Mesenchymal stem cell (in vitro differentiated cells and primary cell): ENCODE data around the gene RIC8A.

Experiments
- DNase-seq: peaks from one replicate; pipeline ENCODE4 v3.0.0-alpha.2; 2013
- H2AFZ ChIP-seq: one replicate; pipeline ENCODE4 v1.6.1; 2013; ENCODE audit warnings: low read depth, mild to moderate bottlenecking, control low read depth, inconsistent platforms, low read length, moderate library complexity
- H2AK5ac ChIP-seq: 2 replicates; pipeline ENCODE4 v1.6.1; 2013; ENCODE audit warnings: low read length, moderate library complexity, mild to moderate bottlenecking, inconsistent platforms; ENCODE audit not compliant: severe bottlenecking
- H2BK120ac ChIP-seq: one replicate; pipeline ENCODE4 v1.6.1; 2013; ENCODE audit warnings: low read depth, mild to moderate bottlenecking, inconsistent platforms, low read length, moderate library complexity
- H2BK12ac ChIP-seq, 2 experiments: one replicate each; pipeline ENCODE4 v1.6.1; 2013; ENCODE audit warnings: inconsistent platforms in 2 of 2, low read length in 2 of 2, mild to moderate bottlenecking in 2 of 2, moderate library complexity in 2 of 2, control low read depth in 1 of 2
- H2BK15ac ChIP-seq: one replicate; pipeline ENCODE4 v1.6.1; 2013; ENCODE audit warnings: mild to moderate bottlenecking, low read depth, inconsistent platforms; ENCODE audit not compliant: poor library complexity, severe bottlenecking
- H2BK5ac ChIP-seq: 2 replicates; pipeline ENCODE4 v1.6.1; 2013; ENCODE audit warnings: low read depth, mild to moderate bottlenecking, low read length, control low read depth, inconsistent platforms; ENCODE audit not compliant: poor library complexity, severe bottlenecking
- H3K14ac ChIP-seq, 2 experiments: one replicate each; pipeline ENCODE4 v1.6.1; 2013; ENCODE audit warnings: inconsistent platforms in 2 of 2, low read length in 2 of 2, control low read depth in 1 of 2, mild to moderate bottlenecking in 1 of 2, moderate library complexity in 1 of 2
- H3K18ac ChIP-seq, 2 experiments: one replicate each; pipeline ENCODE4 v1.6.1; 2013; ENCODE audit warnings: inconsistent platforms in 2 of 2, low read length in 2 of 2, control low read depth in 1 of 2, low read depth in 1 of 2, mild to moderate bottlenecking in 1 of 2
- H3K23ac ChIP-seq, 2 experiments: one replicate each; pipeline ENCODE4 v1.6.1; 2013; ENCODE audit warnings: inconsistent platforms in 2 of 2, low read length in 2 of 2, mild to moderate bottlenecking in 2 of 2, moderate library complexity in 2 of 2, control low read depth in 1 of 2
- H3K27ac ChIP-seq: 2 replicates; pipeline ENCODE4 v1.5.1; 2013; ENCODE audit warnings: mild to moderate bottlenecking, moderate library complexity, low read length, control low read depth, inconsistent platforms; ENCODE audit not compliant: poor library complexity, severe bottlenecking
- H3K27me3 ChIP-seq, 2 experiments: 2 replicates each; pipeline versions ENCODE4 v1.6.1 to v1.7.0; 2013; ENCODE audit warnings: low read length in 2 of 2, mild to moderate bottlenecking in 2 of 2, moderate library complexity in 2 of 2, control low read depth in 1 of 2, inconsistent platforms in 1 of 2; ENCODE audit not compliant: control insufficient read depth in 1 of 2, insufficient read depth in 1 of 2
- H3K36me3 ChIP-seq, 2 experiments: 2 replicates each; pipeline versions ENCODE4 v1.6.1 to v1.7.0; 2013; ENCODE audit warnings: low read length in 2 of 2, control low read depth in 1 of 2, inconsistent platforms in 1 of 2, low read depth in 1 of 2, mild to moderate bottlenecking in 1 of 2; ENCODE audit not compliant: insufficient read depth in 2 of 2, control insufficient read depth in 1 of 2
- H3K4ac ChIP-seq, 2 experiments: one replicate each; pipeline ENCODE4 v1.6.1; 2013; ENCODE audit warnings: inconsistent platforms in 2 of 2, low read length in 2 of 2, mild to moderate bottlenecking in 2 of 2, moderate library complexity in 2 of 2, control low read depth in 1 of 2, low read depth in 1 of 2
- H3K4me1 ChIP-seq: 2 replicates; pipeline ENCODE4 v1.6.1; 2013; ENCODE audit warnings: low read depth, low read length, control low read depth; ENCODE audit not compliant: control insufficient read depth, insufficient read depth
- H3K4me2 ChIP-seq: 2 replicates; pipeline ENCODE4 v1.6.1; 2013; ENCODE audit warnings: low read length, mild to moderate bottlenecking, inconsistent platforms; ENCODE audit not compliant: poor library complexity, severe bottlenecking
- H3K4me3 ChIP-seq, 2 experiments: 2 replicates each; pipeline versions ENCODE4 v1.5.1 to v1.7.0; 2013; ENCODE audit warnings: low read length in 2 of 2, mild to moderate bottlenecking in 2 of 2, control low read depth in 1 of 2, low read depth in 1 of 2; ENCODE audit not compliant: insufficient read depth in 1 of 2
- H3K79me1 ChIP-seq: replicated peaks from 2 replicates; pipeline ENCODE4 v1.6.1; 2013; ENCODE audit warnings: mild to moderate bottlenecking, control low read depth, low read length, inconsistent platforms; ENCODE audit not compliant: poor library complexity, severe bottlenecking
- H3K9ac ChIP-seq: 2 replicates; pipeline ENCODE4 v1.7.0; 2013; ENCODE audit warnings: mild to moderate bottlenecking, low read length, moderate library complexity
- H3K9me3 ChIP-seq: 2 replicates; pipeline ENCODE4 v1.7.0; 2013; ENCODE audit warnings: mild to moderate bottlenecking, low read length; ENCODE audit not compliant: control insufficient read depth
- H4K8ac ChIP-seq: one replicate; pipeline ENCODE4 v1.6.1; 2013; ENCODE audit warnings: inconsistent platforms, mild to moderate bottlenecking, low read length, moderate library complexity
- H4K91ac ChIP-seq: one replicate; pipeline ENCODE4 v1.6.1; 2013; ENCODE audit warnings: mild to moderate bottlenecking, low read length, inconsistent platforms
- WGBS: methylation state at CpG from one replicate; pipeline ENCODE4 v1.1.7; 2013; ENCODE audit warnings: mixed read lengths; 5-methylcytosine and 5-hydroxymethylcytosine counted together

Gene RIC8A

DNA sequence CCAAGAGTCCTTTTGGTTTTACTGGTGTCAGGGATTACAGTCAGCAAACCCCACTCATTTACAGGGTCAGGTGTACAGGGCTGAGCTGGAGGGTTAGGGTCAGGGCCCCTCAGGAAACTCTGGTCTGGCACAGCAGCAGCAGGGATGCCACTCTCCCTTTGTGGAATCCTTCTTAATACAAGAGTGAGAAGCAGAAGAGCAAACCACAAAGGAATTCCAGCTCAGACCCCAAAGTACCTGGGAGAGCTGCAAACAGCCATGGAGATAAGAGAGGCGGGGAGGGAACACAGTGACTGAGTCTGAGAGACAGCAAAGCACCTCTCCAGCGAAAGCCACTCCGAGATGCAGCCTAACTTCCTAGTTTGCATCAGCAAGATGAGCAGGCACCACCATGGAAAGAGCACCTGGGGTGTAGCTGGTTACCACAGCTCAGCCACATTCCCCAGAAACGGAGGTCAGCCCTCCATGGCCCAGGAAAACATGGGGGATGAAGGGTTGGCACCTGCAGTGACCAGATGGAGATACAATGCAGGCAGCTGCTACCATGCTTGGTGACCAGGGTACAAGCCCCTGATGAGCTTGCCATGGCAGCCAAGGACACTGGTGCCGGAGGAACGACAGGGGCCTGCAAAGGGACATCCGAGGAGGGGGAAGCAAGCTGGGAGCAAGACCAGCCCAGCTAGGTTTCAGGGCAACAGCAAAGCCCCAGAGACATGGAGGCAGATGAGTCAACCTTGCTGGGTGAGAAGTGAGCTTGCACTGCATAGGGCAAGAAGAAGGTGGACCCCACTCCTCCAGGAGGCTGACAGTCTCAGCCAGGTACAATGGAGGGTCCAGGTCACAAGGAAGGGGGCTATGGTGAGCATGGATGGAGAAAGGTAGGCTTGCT lies 4.2 kb upstream of the RIC8A start:
- H3K9me3 ChIP-seq = no peaks in the 10 kb centered on the region
- H3K4ac ChIP-seq = no peak overlapping the region
- H3K23ac ChIP-seq = no peak overlapping the region
- H2BK15ac ChIP-seq = no peak overlapping the region
- 95% methylated on average over 7 of the region's 7 CpGs for WGBS
- peak overlapping the region; percentile 47 for H3K9ac ChIP-seq
- no peak overlapping the region for H3K4me2 ChIP-seq
- no peak overlapping the region for H4K91ac ChIP-seq
- H3K18ac ChIP-seq = no peak overlapping the region
- DNase-seq = no peak
- no peak overlapping the region for H2AFZ ChIP-seq
- H4K8ac ChIP-seq = no peak overlapping the region
- no peak overlapping the region for H3K27ac ChIP-seq
- no peak overlapping the region for H2BK12ac ChIP-seq
- H2BK120ac ChIP-seq = no peak overlapping the region
- no peak overlapping the region for H3K14ac ChIP-seq
- peaks cover 25% of the 10 kb centered on the region for H3K79me1 ChIP-seq
- no peak overlapping the region for H2AK5ac ChIP-seq
- H3K36me3 ChIP-seq = peaks cover 47 to 51% of the 10 kb centered on the region in 2 experiments
- no peak overlapping the region for H3K4me3 ChIP-seq
- no peaks in the 10 kb centered on the region for H3K27me3 ChIP-seq
- no peak overlapping the region for H2BK5ac ChIP-seq
- peaks cover 37% of the 10 kb centered on the region for H3K4me1 ChIP-seq

DNA sequence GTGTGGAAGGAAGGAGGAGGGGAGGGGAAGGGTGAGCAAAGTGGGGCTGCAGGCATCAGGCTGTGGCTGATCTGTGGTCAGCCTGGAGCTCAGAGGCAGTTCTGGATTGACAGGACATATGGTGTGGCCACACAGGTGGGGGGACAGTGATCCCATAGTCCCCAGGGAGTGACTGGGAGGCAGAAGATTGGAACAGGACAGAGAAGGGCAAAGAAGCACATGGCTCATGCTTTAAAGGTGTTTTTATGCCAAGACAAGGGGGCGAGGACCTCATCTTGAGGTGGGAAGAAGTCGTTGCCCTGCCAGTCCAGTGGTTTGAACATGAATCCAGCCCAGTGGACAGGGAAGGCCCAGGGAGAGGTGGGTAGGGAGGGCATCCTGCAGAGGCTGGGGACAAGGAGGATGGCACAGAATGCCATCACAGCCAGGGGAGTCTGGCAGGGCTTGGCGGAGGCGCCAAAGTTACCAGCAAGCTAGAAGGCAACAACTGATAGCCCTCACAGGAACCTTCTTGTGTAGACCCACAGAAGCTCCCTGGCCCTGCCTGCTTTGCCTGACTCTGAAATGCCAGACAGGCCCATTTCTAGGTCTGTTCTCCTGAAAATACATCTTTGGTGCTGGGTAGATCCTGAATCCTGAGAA lies 3.4 kb upstream of the RIC8A start:
- H4K8ac ChIP-seq = peak overlapping the region; percentile 42
- H2BK15ac ChIP-seq = no peak overlapping the region
- peaks cover 47 to 51% of the 10 kb centered on the region in 2 experiments for H3K36me3 ChIP-seq
- no peak overlapping the region for H3K27ac ChIP-seq
- no peaks in the 10 kb centered on the region for H3K27me3 ChIP-seq
- H3K4me3 ChIP-seq = no peak overlapping the region
- no peak overlapping the region for H2BK12ac ChIP-seq
- no peak overlapping the region for H4K91ac ChIP-seq
- WGBS = 97% methylated on average over 4 of the region's 4 CpGs
- no peak overlapping the region for H3K14ac ChIP-seq
- no peak overlapping the region for H2BK120ac ChIP-seq
- no peak overlapping the region for H3K4ac ChIP-seq
- no peak overlapping the region for H3K18ac ChIP-seq
- H3K4me1 ChIP-seq = peaks cover 37% of the 10 kb centered on the region
- peak overlapping the region; percentile 36 for H3K9ac ChIP-seq
- H2AK5ac ChIP-seq = no peak overlapping the region
- H3K23ac ChIP-seq = no peak overlapping the region
- no peak for DNase-seq
- no peaks in the 10 kb centered on the region for H3K9me3 ChIP-seq
- H3K79me1 ChIP-seq = peaks cover 25% of the 10 kb centered on the region
- H2BK5ac ChIP-seq = no peak overlapping the region
- H2AFZ ChIP-seq = no peak overlapping the region
- H3K4me2 ChIP-seq = no peak overlapping the region

DNA sequence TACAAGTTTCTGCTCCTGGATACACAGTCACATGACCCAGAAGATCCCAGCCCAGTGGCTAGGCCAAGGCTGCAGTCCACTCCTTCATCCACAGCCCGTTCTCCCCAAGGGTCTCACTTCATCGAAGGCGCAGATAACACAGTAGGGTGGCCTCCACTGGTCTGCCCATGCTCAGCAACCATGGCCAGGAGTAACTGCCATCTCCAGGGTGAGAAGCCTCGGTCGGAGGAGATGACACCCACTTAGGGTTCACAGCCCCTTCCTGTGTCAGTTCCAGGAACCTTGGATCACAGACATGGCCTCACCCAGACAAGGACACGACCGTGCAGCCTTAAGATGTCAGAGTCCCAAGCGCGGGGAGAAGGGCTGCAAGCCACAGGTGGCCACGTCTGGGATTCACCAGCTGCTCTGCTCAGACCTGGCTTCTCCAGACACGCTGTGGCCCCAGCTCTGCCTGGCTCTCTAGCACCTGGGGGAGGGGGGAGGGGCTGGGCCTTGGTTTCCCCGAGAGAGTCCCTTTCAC lies 2.9 kb upstream of the RIC8A start:
- H3K27ac ChIP-seq = no peak overlapping the region
- H2BK120ac ChIP-seq = no peak overlapping the region
- H3K4me2 ChIP-seq = no peak overlapping the region
- no peaks in the 10 kb centered on the region for H3K27me3 ChIP-seq
- H3K4me3 ChIP-seq = no peak overlapping the region
- DNase-seq = no peak
- H3K9ac ChIP-seq = no peak overlapping the region
- H3K79me1 ChIP-seq = peaks cover 25% of the 10 kb centered on the region
- H3K14ac ChIP-seq = no peak overlapping the region
- H4K91ac ChIP-seq = peak overlapping the region; percentile 55
- peak overlapping the region; percentile 40 for H4K8ac ChIP-seq
- H2BK5ac ChIP-seq = no peak overlapping the region
- H3K36me3 ChIP-seq = peaks cover 53 to 54% of the 10 kb centered on the region in 2 experiments
- peaks cover 42% of the 10 kb centered on the region for H3K4me1 ChIP-seq
- no peak overlapping the region for H3K18ac ChIP-seq
- no peak overlapping the region for H2BK15ac ChIP-seq
- no peak overlapping the region for H2AK5ac ChIP-seq
- WGBS = 91% methylated on average over 11 of the region's 12 CpGs
- no peak overlapping the region for H3K23ac ChIP-seq
- no peak overlapping the region for H2BK12ac ChIP-seq
- H3K4ac ChIP-seq = no peak overlapping the region
- no peaks in the 10 kb centered on the region for H3K9me3 ChIP-seq
- no peak overlapping the region for H2AFZ ChIP-seq
